HepG2 (cell line): ENCODE measurements around the gene ABHD11. TPM values are rescaled to one million over a fixed set of nuclear protein-coding genes. Genes with fewer than 3 reads are reported as not detected.
A peak's percentile ranks its signal among the peaks of the same experiment; 100 is the strongest.

Experiments used
- ATAC-seq: fragments of 200-7000 bp; cut with Tn5 transposase; 3 replicates; pipeline ENCODE4 v1.9.1; 2020; ENCODE audit warnings: mild to moderate bottlenecking, moderate library complexity
- BruUV-seq: library from RNA; stranded (reverse); fragments of 400-500 nt; replicated peaks from 2 replicates; lab custom pipeline; 2021; lab: Mats Ljungman, UMichigan
- CTCF ChIA-PET: fragments of 300-600 bp; formaldehyde crosslinking; extraction: SDS; loops from one replicate; lab custom pipeline; 2021; ENCODE audit warnings: low total read pairs, inconsistent platforms, low intra/inter-chr PET ratio; lab: Yijun Ruan, JAX
- POLR2A ChIA-PET: fragments of 350-600 bp; sonication (Branson Sonifier 250); formaldehyde crosslinking; loops from one replicate; lab custom pipeline; 2020; ENCODE audit warnings: antibody characterized with exemption, inconsistent platforms; lab: Yijun Ruan, JAX
- DNase-seq: peaks from one replicate; pipeline ENCODE4 v3.0.0-alpha.2; 2015; ENCODE audit warnings: low spot score
- FAIRE-seq: peaks from 3 replicates; lab custom pipeline; 2011; peaks lifted over from hg19 to GRCh38; lab: Jason Lieb, UNC
- H2AFZ ChIP-seq: one replicate; pipeline ENCODE4 v1.6.1; 2011; ENCODE audit warnings: low read length, inconsistent platforms
- H3K27ac ChIP-seq: fragments of 300-600 bp; 3 replicates; pipeline ENCODE4 v1.8.0; 2011; ENCODE audit warnings: mixed run types, mild to moderate bottlenecking, mixed read lengths, low read length, inconsistent platforms; ENCODE audit not compliant: insufficient read depth; ENCODE audit errors: extremely low read length
- H3K27me3 ChIP-seq, 2 experiments: fragments of 200-600 bp in 1 of 2; 2 replicates in 1 of 2; 3 replicates in 1 of 2; pipeline versions ENCODE4 v1.6.0 to v1.8.0; 2011; ENCODE audit warnings: low read length in 2 of 2, mild to moderate bottlenecking in 2 of 2, moderate library complexity in 2 of 2, inconsistent platforms in 1 of 2; ENCODE audit not compliant: insufficient read depth in 2 of 2, control insufficient read depth in 1 of 2
- H3K36me3 ChIP-seq, 2 experiments: fragments of 200-600 bp in 1 of 2; replicated peaks in 1 of 2; 2 replicates in 1 of 2; 3 replicates in 1 of 2; pipeline versions ENCODE4 v1.5.1 to v1.8.0; 2011; ENCODE audit warnings: low read length in 2 of 2, inconsistent platforms in 1 of 2; ENCODE audit not compliant: insufficient read depth in 2 of 2, control insufficient read depth in 1 of 2
- H3K4me1 ChIP-seq: 2 replicates; pipeline ENCODE4 v1.5.1; 2012; ENCODE audit warnings: low read length, inconsistent platforms; ENCODE audit not compliant: insufficient read depth
- H3K4me2 ChIP-seq: 2 replicates; pipeline ENCODE4 v1.6.0; 2011; ENCODE audit warnings: low read depth, low read length, inconsistent platforms
- H3K4me3 ChIP-seq, 3 experiments: fragments of 200-600 bp in 1 of 3; sonication (generic), shearing (Covaris generic) in 1 of 3; replicated peaks in 1 of 3; 2 replicates each; pipeline ENCODE4 v1.5.1; 2011 to 2016; ENCODE audit warnings: low read length in 3 of 3, inconsistent platforms in 2 of 3, low read depth in 2 of 3, mild to moderate bottlenecking in 2 of 3, control low read depth in 1 of 3, mixed read lengths in 1 of 3; ENCODE audit not compliant: insufficient read depth in 1 of 3
- H3K79me2 ChIP-seq: one replicate; pipeline ENCODE4 v1.6.1; 2011; ENCODE audit warnings: low read length, inconsistent platforms; ENCODE audit not compliant: insufficient read depth
- H3K9ac ChIP-seq: 2 replicates; pipeline ENCODE4 v1.6.0; 2011; ENCODE audit warnings: mild to moderate bottlenecking, low read depth, low read length, inconsistent platforms; ENCODE audit not compliant: insufficient read depth
- H3K9me3 ChIP-seq: 2 replicates; pipeline ENCODE4 v1.5.1; 2012; ENCODE audit warnings: mild to moderate bottlenecking, low read length
- H4K20me1 ChIP-seq: 2 replicates; pipeline ENCODE4 v1.6.0; 2011; ENCODE audit warnings: inconsistent platforms, mild to moderate bottlenecking, low read length, moderate library complexity; ENCODE audit not compliant: insufficient read depth
- HOXA3 ChIP-seq: sonication (generic); formaldehyde crosslinking; IDR thresholded peaks from 2 replicates; pipeline ENCODE4 v1.5.0; 2020; ENCODE audit warnings: missing genetic modification reagents
- KDM4B ChIP-seq: sonication (generic); formaldehyde crosslinking; IDR thresholded peaks from 2 replicates; pipeline ENCODE4 v1.4.0; 2020; ENCODE audit warnings: missing genetic modification reagents
- KLF15 ChIP-seq: sonication (generic); formaldehyde crosslinking; IDR thresholded peaks from 2 replicates; pipeline ENCODE4 v1.8.1; 2023; ENCODE audit warnings: borderline replicate concordance, mild to moderate bottlenecking, inconsistent platforms, missing genetic modification reagents, mixed read lengths
- PREB ChIP-seq: sonication (generic); formaldehyde crosslinking; IDR thresholded peaks from 2 replicates; pipeline ENCODE4 v1.4.0; 2020; ENCODE audit warnings: missing genetic modification reagents
- RXRB ChIP-seq: IDR thresholded peaks from 2 replicates; pipeline ENCODE4 v1.6.1; 2016; ENCODE audit warnings: borderline replicate concordance, missing genetic modification reagents, missing compliant biosample characterization
- SALL1 ChIP-seq: sonication (generic); formaldehyde crosslinking; IDR thresholded peaks from 2 replicates; pipeline ENCODE4 v1.8.0; 2022; ENCODE audit warnings: mild to moderate bottlenecking, missing genetic modification reagents
- SNAPC2 ChIP-seq: sonication (generic); formaldehyde crosslinking; IDR thresholded peaks from 2 replicates; pipeline ENCODE4 v1.8.1; 2022; ENCODE audit warnings: mild to moderate bottlenecking, missing genetic modification reagents
- SP5 ChIP-seq: IDR thresholded peaks from 2 replicates; pipeline ENCODE4 v1.6.1; 2016; ENCODE audit warnings: low read depth, borderline replicate concordance
- SYNCRIP ChIP-seq: fragments of 200-400 bp; formaldehyde crosslinking; IDR thresholded peaks from 2 replicates; pipeline ENCODE4 v1.6.1; 2018; ENCODE audit warnings: mild to moderate bottlenecking, low read depth, low read length; ENCODE audit not compliant: insufficient read depth
- TAF1 ChIP-seq: sonication (generic); formaldehyde crosslinking; IDR thresholded peaks from 2 replicates; pipeline ENCODE4 v1.4.0; 2020; ENCODE audit warnings: missing genetic modification reagents
- ZMYM4 ChIP-seq: sonication (generic); formaldehyde crosslinking; IDR thresholded peaks from 2 replicates; pipeline ENCODE4 v1.8.1; 2023; ENCODE audit warnings: mild to moderate bottlenecking, missing genetic modification reagents
- ZNF121 ChIP-seq: sonication (generic); formaldehyde crosslinking; IDR thresholded peaks from 2 replicates; pipeline ENCODE4 v1.5.0; 2020; ENCODE audit warnings: mild to moderate bottlenecking, missing genetic modification reagents
- WGBS: methylation state at CpG from one replicate; pipeline ENCODE4 v1.1.6; 2017; ENCODE audit warnings: low lambda C conversion rate; 5-methylcytosine and 5-hydroxymethylcytosine counted together
- in situ Hi-C: cut with HindIII; loops from 2 replicates; pipeline ENCODE4 v1.10.0; 2017; ENCODE audit warnings: low pct_unique_long_range_greater_than_20kb; ENCODE audit not compliant: extremely low pct_ligation_motif_present
- intact Hi-C: fragments of 100-400 bp; cut with micrococcal nuclease; formaldehyde crosslinking; loops from one replicate; pipeline ENCODE4 v1.10.0; 2022; ENCODE audit not compliant: unreplicated experiment
- polyA plus RNA-seq, 8 experiments: library from polyadenylated mRNA; depleted of rRNA in 3 of 8; stranded (reverse) in 7 of 8; unstranded in 1 of 8; fragments of >200 nt; fragmentation: Illumina TruSeq in 4 of 8; extraction: Trizol in 4 of 8; gene quantifications; 2 replicates each; pipeline versions ENCODE4 v1.2.1 to v1.2.3, GENCODE V29; 2011 to 2016; ENCODE audit warnings: low read depth in 4 of 8, missing spikeins in 1 of 8, mixed read lengths in 1 of 8; ENCODE audit not compliant: insufficient read depth in 1 of 8
- total RNA-seq, 5 experiments: library from RNA; depleted of rRNA; stranded (reverse); fragments of >200 nt; fragmentation: Illumina TruSeq; extraction: Trizol; gene quantifications; 2 replicates each; pipeline ENCODE4 v1.2.3, GENCODE V29; 2016; ENCODE audit warnings: low read depth in 1 of 5

The ABHD11 gene
- total and polyA plus RNA-seq, 2 of the 13 experiments (the other 11 are each of a cell fraction or from before 2014, with no cell fraction given): 7.0 to 8.1 TPM

- BruUV-seq: no TSS peak
- CTCF ChIA-PET: no interaction called here
- H3K9me3 ChIP-seq: no peaks in the 10 kb centered on the region
- 84% methylated on average over 7 of the region's 7 CpGs for WGBS
- H4K20me1 ChIP-seq: no peaks in the 10 kb centered on the region
- H3K79me2 ChIP-seq: no peaks in the 10 kb centered on the region
- no peak overlapping the region for H3K4me3 ChIP-seq
- H3K27ac ChIP-seq: no peak overlapping the region
- TF ChIP-seq RXRB (CRISPR knock-in tag) (no peak), TAF1 (no peak), SALL1 (CRISPR knock-in tag) (no peak), SP5 (CRISPR knock-in tag) (no peak), SYNCRIP (no peak), ZNF121 (CRISPR knock-in tag) (peak; percentile 49; the same call in 1 of the 2 replicates), KDM4B (CRISPR knock-in tag) (no peak)
- TF ChIP-seq, all 625 proteins: peak for 1
- Histone ChIP-seq H3K36me3 (peaks cover 0 to 9% of the 10 kb centered on the region in 2 experiments; a peak in 1 of 5 replicates), H3K4me2 (no peak overlapping the region), H3K27me3 (no peaks in the 10 kb centered on the region), H2AFZ (no peak overlapping the region), H3K9ac (no peak overlapping the region), H3K4me1 (peaks cover 37% of the 10 kb centered on the region)
- in situ Hi-C loops: no loop called here
- DNase-seq: no peak
- no peak for ATAC-seq
- no peak for FAIRE-seq
- intact Hi-C loops: loop anchor here (5.0 kb wide), 1 partner anchor 117 kb away; no protein-coding TSS in a partner anchor
- POLR2A ChIA-PET: no interaction called here
Measured at GRCh38 chr7:73740212-73740611, 1.6 kb upstream of the ABHD11 start.

- intact Hi-C loops: no loop called here
- no peak for FAIRE-seq
- POLR2A ChIA-PET: interaction anchor here (1.2 to 1.6 kb wide), 4 partner anchors 10 to 136 kb away, joined by 3 to 6 read pairs (median 6); partner anchors contain the start of gene MLXIPL
- no peak for DNase-seq
- peak overlapping the region; percentile 98 for H3K4me2 ChIP-seq
- peak overlapping the region; percentile 67 for H3K27ac ChIP-seq
- no peaks in the 10 kb centered on the region for H3K27me3 ChIP-seq
- no peaks in the 10 kb centered on the region for H3K79me2 ChIP-seq
- no peaks in the 10 kb centered on the region for H3K9me3 ChIP-seq
- 68% methylated on average over 13 of the region's 13 CpGs for WGBS
- no peaks in the 10 kb centered on the region for H4K20me1 ChIP-seq
- in situ Hi-C loops: no loop called here
- H2AFZ ChIP-seq: no peak overlapping the region
- BruUV-seq: no TSS peak
- peak overlapping the region; percentile 95 for H3K9ac ChIP-seq
- peaks cover 0 to 9% of the 10 kb centered on the region in 2 experiments; a peak in 1 of 5 replicates for H3K36me3 ChIP-seq
- peak overlapping the region; percentile 75 to 97 (median 92) for H3K4me3 ChIP-seq
- CTCF ChIA-PET: no interaction called here
- ATAC-seq: no peak
- peaks cover 44% of the 10 kb centered on the region for H3K4me1 ChIP-seq
- TF ChIP-seq SNAPC2 (CRISPR knock-in tag): no peak
- no peak for TF ChIP-seq PREB (CRISPR knock-in tag)
- TF ChIP-seq ZMYM4 (CRISPR knock-in tag): peak; percentile 3; the same call in 1 of the 2 replicates
- TF ChIP-seq KLF15: no peak
- no peak for TF ChIP-seq HOXA3 (CRISPR knock-in tag)
Measured at GRCh38 chr7:73739387-73739767, 775 bp upstream of the ABHD11 start.
